Esophagus (tissue), 2 donors: ENCODE results near the gene PTPN6. TPM values are rescaled to one million over a fixed set of nuclear protein-coding genes. Genes with fewer than 3 reads are reported as not detected.
A peak's percentile ranks its signal among the peaks of the same experiment; 100 is the strongest.

Source experiments
- H3K27ac ChIP-seq, 2 donors: one replicate each; pipeline ENCODE4 v1.5.1; 2013; ENCODE audit warnings: low read depth in 2 of 2, mild to moderate bottlenecking in 2 of 2, inconsistent platforms in 1 of 2, low read length in 1 of 2, moderate library complexity in 1 of 2
- H3K27me3 ChIP-seq, 2 donors: one replicate each; pipeline ENCODE4 v1.6.1; 2013; ENCODE audit warnings: low read length in 2 of 2, control low read depth in 1 of 2, mild to moderate bottlenecking in 1 of 2; ENCODE audit not compliant: insufficient read depth in 2 of 2, control insufficient read depth in 1 of 2
- H3K36me3 ChIP-seq, 2 donors: one replicate each; pipeline ENCODE4 v1.6.1; 2013; ENCODE audit warnings: low read length in 1 of 2; ENCODE audit not compliant: control insufficient read depth in 2 of 2, insufficient read depth in 2 of 2
- H3K4me1 ChIP-seq, 2 donors: one replicate each; pipeline ENCODE4 v1.6.1; 2013; ENCODE audit warnings: low read length in 1 of 2; ENCODE audit not compliant: control insufficient read depth in 2 of 2, insufficient read depth in 2 of 2
- H3K4me3 ChIP-seq, 2 donors: one replicate each; pipeline ENCODE4 v1.5.1; 2013; ENCODE audit warnings: low read length in 2 of 2, mild to moderate bottlenecking in 2 of 2, low read depth in 1 of 2, moderate library complexity in 1 of 2
- H3K9me3 ChIP-seq, 2 donors: one replicate each; pipeline ENCODE4 v1.6.1; 2013; ENCODE audit warnings: mild to moderate bottlenecking in 2 of 2, low read depth in 1 of 2, low read length in 1 of 2, moderate library complexity in 1 of 2; ENCODE audit not compliant: control insufficient read depth in 2 of 2, insufficient read depth in 1 of 2
- WGBS, 2 donors: extraction: QIAGEN DNeasy Blood & Tissue Kit; methylation state at CpG; one replicate each; pipeline ENCODE4 v1.1.7; 2013; 5-methylcytosine and 5-hydroxymethylcytosine counted together
- polyA plus RNA-seq, 2 donors: library from polyadenylated mRNA; stranded (reverse); fragments of 200-250 nt; gene quantifications; one replicate each; pipeline ENCODE4 v1.2.3, GENCODE V29; 2013
- donor health status: healthy with polysubstance abuse.
- donor health status: Bipolar disorder and iron deficiency.

PTPN6 gene
- polyA plus RNA-seq, 2 donors, result 19.1 to 38.3 TPM

DNA sequence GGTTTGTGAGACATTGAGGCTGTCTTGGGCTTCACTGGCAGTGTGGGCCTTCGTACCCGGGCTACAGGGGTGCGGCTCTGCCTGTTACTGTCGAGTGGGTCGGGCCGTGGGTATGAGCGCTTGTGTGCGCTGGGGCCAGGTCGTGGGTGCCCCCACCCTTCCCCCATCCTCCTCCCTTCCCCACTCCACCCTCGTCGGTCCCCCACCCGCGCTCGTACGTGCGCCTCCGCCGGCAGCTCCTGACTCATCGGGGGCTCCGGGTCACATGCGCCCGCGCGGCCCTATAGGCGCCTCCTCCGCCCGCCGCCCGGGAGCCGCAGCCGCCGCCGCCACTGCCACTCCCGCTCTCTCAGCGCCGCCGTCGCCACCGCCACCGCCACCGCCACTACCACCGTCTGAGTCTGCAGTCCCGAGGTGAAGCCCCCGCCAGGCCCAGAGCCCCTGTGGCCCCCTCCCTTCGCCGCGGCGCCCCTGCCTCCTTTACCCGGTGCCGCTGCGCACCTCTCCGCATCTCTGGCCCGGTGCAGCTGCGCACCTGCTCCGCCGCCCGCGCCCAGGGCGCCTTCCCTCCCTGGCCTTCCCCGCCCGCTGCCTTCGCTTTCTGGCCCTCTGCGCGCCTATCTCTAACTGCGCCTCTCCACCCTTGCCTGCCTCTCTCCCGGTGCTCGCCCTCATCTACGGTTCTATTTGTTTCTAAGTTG, 36.8 kb upstream of the PTPN6 start, which contains the start of gene ENO2:
Gene ENO2 (plus strand): TSS at position 335 of the 701 bp plus-strand sequence. CDS start 1,253 bp downstream, outside the sequence.
- H3K27ac ChIP-seq, result peak within 1 kb of the TSS; percentile 76 to 82
- no peaks in the 10 kb centered on the region for H3K9me3 ChIP-seq
- H3K4me1 ChIP-seq, result peaks cover 4 to 8% of the 10 kb centered on the region in 2 donors
- H3K4me3 ChIP-seq, result peak within 1 kb of the TSS; percentile 50 to 74
- 0 to 1% methylated on average over 38 to 68 of the region's 68 CpGs for WGBS, 2 donors
- peaks cover 0 to 2% of the 10 kb centered on the region in 2 donors for H3K36me3 ChIP-seq
- H3K27me3 ChIP-seq, result no peaks in the 10 kb centered on the region

DNA sequence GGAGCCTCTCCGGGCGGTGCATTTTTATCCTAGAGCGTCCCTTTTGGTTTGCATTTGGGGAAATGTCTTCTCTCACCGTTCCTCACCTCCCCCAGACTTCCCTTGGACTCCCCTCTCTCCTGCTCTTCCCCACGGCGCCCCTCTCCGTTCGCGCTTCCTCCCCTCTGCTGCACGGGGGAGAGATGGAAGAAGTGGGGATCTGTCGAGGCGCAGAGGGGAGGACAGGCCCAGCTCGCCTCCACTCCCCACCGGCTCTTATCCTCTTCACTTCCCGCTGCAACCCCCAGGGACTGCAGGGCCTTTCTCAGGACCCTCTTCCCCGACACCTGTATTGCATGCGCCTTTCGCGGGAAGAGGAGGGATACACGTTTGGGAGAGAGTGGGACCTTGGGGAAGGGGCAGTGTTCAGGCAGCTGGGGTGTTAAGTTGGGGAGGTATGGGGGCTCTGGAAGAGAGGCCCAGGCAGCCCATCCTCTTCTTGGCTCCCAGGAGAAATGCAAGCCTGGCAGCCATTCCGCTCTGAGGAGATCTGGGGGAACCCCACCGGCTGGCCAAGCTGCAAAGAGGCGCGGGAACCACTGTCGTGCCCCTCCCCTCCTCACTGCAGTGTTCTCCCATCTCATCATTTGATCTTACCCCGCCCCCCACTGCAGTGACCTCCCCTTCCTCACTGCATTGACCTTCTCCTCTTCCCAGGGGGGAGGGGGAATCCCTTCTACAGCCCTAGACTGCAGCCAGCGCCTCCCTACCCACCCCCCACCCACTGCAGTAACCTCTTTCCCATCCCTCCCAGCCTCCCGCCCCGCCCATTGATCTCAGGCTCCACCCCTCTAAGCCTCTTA, 36.0 kb upstream of the PTPN6 start:
- peaks cover 4 to 8% of the 10 kb centered on the region in 2 donors for H3K4me1 ChIP-seq
- no peaks in the 10 kb centered on the region for H3K27me3 ChIP-seq
- H3K27ac ChIP-seq, result peak overlapping the region; percentile 76 to 82
- peak overlapping the region; percentile 50 to 74 for H3K4me3 ChIP-seq
- H3K9me3 ChIP-seq, result no peaks in the 10 kb centered on the region
- WGBS, 2 donors, result 16 to 19% methylated on average over 29 of the region's 29 CpGs
- H3K36me3 ChIP-seq, result peaks cover 0 to 2% of the 10 kb centered on the region in 2 donors

GRCh38 chr12:6915789-6916285, 35.3 kb upstream of the PTPN6 start:
- Histone ChIP-seq H3K36me3 (peaks cover 0 to 2% of the 10 kb centered on the region in 2 donors), H3K4me3 (no peak overlapping the region), H3K9me3 (no peaks in the 10 kb centered on the region), H3K27me3 (no peaks in the 10 kb centered on the region), H3K4me1 (peaks cover 4 to 8% of the 10 kb centered on the region in 2 donors), H3K27ac (no peak overlapping the region)
- WGBS, 2 donors, result 78 to 82% methylated on average over 14 of the region's 14 CpGs

GRCh38 chr12:6916426-6917200, 34.5 kb upstream of the PTPN6 start:
- no peaks in the 10 kb centered on the region for H3K27me3 ChIP-seq
- H3K27ac ChIP-seq, result no peak overlapping the region
- 88 to 94% methylated on average over 11 of the region's 11 CpGs for WGBS, 2 donors
- peaks cover 4 to 8% of the 10 kb centered on the region in 2 donors for H3K4me1 ChIP-seq
- H3K36me3 ChIP-seq, result peaks cover 0 to 2% of the 10 kb centered on the region in 2 donors
- H3K9me3 ChIP-seq, result no peaks in the 10 kb centered on the region
- no peak overlapping the region for H3K4me3 ChIP-seq

GRCh38 chr12:6917491-6918231, 33.5 kb upstream of the PTPN6 start:
- H3K4me1 ChIP-seq, result peaks cover 4 to 8% of the 10 kb centered on the region in 2 donors
- no peaks in the 10 kb centered on the region for H3K9me3 ChIP-seq
- H3K4me3 ChIP-seq, result no peak overlapping the region
- no peak overlapping the region for H3K27ac ChIP-seq
- no peaks in the 10 kb centered on the region for H3K27me3 ChIP-seq
- WGBS, 2 donors, result 82 to 87% methylated on average over 14 of the region's 14 CpGs
- H3K36me3 ChIP-seq, result peaks cover 0 to 2% of the 10 kb centered on the region in 2 donors

- Histone ChIP-seq H3K4me3 (no peak overlapping the region), H3K27me3 (no peaks in the 10 kb centered on the region), H3K4me1 (peaks cover 4 to 9% of the 10 kb centered on the region in 2 donors), H3K9me3 (no peaks in the 10 kb centered on the region), H3K36me3 (peaks cover 0 to 2% of the 10 kb centered on the region in 2 donors), H3K27ac (no peak overlapping the region)
- 59 to 60% methylated on average over 7 of the region's 7 CpGs for WGBS, 2 donors
Observed at GRCh38 chr12:6919588-6919987, 31.6 kb upstream of the PTPN6 start.

DNA sequence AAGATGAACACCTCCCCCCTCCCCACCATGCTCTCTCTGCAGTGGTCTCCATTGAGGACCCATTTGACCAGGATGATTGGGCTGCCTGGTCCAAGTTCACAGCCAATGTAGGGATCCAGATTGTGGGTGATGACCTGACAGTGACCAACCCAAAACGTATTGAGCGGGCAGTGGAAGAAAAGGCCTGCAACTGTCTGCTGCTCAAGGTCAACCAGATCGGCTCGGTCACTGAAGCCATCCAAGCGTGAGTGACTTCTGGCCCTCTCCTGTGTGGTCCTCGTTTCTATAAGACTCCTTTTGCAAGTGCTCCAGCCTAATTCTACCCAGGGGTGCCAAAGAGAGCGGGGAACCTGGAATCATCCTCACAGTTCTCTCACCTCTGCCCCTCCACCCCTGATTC, 29.6 kb upstream of the PTPN6 start:
- peaks cover 0 to 16% of the 10 kb centered on the region in 2 donors for H3K4me1 ChIP-seq
- H3K27ac ChIP-seq, result no peak overlapping the region
- H3K36me3 ChIP-seq, result peaks cover 0 to 2% of the 10 kb centered on the region in 2 donors

DNA sequence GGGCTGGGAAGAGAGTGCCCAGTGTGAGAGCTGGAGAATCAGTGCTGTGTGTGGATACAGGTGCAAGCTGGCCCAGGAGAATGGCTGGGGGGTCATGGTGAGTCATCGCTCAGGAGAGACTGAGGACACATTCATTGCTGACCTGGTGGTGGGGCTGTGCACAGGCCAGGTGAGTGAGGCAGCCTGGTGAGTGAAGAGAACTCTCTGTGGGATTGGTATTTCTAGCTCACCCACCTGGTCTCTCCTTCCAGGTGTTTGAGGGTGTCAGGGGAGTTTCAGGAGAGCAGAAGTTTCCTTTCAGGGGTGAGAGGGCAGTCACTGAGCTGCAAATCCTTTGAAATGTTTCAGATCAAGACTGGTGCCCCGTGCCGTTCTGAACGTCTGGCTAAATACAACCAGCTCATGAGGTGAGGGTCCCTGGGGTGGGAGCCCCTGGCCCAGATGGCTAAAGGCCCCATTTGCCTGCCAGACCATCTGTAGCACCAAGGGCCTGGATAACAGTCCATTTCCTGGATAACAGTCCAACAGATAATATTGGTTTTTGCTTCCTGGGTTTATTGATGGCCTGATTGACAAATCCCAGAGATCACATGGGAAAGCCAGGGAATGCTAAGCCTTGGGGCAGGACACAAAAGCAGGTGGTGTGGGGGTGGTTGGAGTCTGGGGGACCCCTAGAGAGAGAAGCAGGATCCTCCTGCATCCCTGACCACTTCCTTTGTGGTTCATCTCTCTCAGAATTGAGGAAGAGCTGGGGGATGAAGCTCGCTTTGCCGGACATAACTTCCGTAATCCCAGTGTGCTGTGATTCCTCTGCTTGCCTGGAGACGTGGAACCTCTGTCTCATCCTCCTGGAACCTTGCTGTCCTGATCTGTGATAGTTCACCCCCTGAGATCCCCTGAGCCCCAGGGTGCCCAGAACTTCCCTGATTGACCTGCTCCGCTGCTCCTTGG, 28.9 kb upstream of the PTPN6 start:
- no peak overlapping the region for H3K4me3 ChIP-seq
- H3K36me3 ChIP-seq, result peaks cover 0 to 2% of the 10 kb centered on the region in 2 donors
- H3K27me3 ChIP-seq, result no peaks in the 10 kb centered on the region
- H3K4me1 ChIP-seq, result peaks cover 0 to 18% of the 10 kb centered on the region in 2 donors
- H3K27ac ChIP-seq, result no peak overlapping the region
- no peaks in the 10 kb centered on the region for H3K9me3 ChIP-seq
- WGBS, 2 donors, result 82% methylated on average over 9 of the region's 9 CpGs

More for the DNA sequence above, 29.6 kb upstream of the PTPN6 start:
- no peaks in the 10 kb centered on the region for H3K27me3 ChIP-seq
- no peaks in the 10 kb centered on the region for H3K9me3 ChIP-seq
- H3K4me3 ChIP-seq, result no peak overlapping the region
- WGBS, 2 donors, result 81 to 85% methylated on average over 7 of the region's 7 CpGs
